Right lung (tissue), 5 donors: ENCODE results near the gene TMIGD2. TPM values are rescaled to one million over a fixed set of nuclear protein-coding genes. Genes with fewer than 3 reads are reported as not detected.
"Not testable (repeated sequence)": the region's sequence is repeated elsewhere in the genome, so short reads cannot be mapped to it uniquely, and the experiment has no call there.

Experiments
- DNase-seq, 2 donors: peaks; one replicate each; pipeline ENCODE4 v3.0.0-alpha.2; 2013
- polyA plus RNA-seq, 5 donors: library from polyadenylated mRNA; unstranded; fragments of 120-200 nt; gene quantifications; one replicate each; pipeline versions ENCODE4 v1.2.1 to v1.2.3, GENCODE V29; 2013; ENCODE audit warnings: inconsistent platforms in 1 of 5, low replicate concordance in 1 of 5; ENCODE audit not compliant: insufficient read length in 5 of 5, insufficient read depth in 1 of 5

TMIGD2 gene
- polyA plus RNA-seq, 5 donors = 0.37 to 0.63 (median 0.43) TPM

DNA sequence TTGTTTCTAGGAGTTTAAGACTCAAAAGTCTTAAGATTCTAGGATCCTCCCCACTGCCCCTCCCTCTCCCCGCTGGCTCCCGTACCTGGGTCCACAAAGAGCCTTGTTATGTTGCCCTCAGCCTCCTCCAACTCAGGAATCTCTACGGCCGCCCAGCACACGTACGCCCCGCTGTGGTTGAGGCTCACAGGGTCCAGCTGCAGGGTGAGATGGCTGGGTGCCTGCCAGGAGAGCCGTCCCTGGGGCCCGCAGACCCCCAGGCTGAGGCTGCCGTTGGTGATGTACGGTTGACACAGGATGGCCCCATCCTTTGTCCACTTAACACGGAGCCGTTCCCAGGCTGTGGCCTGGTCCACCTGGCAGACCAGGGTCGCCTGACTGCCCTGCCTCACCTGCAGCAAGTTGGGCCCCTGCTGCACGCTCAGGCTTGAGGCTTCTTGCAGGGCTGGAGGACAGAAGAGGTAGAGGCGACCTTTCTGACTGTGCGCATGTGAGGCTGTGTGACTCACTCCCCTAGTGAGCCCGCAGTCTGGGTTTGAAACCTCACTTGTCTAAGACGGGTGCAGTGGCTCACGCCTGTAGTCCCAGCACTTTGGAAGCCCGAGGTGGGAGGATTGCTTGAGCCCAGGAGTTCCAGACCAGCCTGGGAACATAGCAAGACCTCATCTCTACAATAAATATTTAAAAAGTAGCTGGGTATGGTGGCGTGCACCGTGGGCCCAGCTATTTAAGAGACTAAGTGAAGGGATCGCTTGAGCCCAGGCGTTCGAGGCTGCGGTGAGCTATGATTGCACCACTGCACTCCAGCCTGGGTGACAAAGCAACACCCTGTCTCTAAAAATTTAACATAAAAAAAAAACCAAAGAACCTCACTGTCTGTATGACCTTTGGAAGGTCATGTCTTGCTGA lies 4.0 kb downstream of the TMIGD2 start:
- no peak for DNase-seq

DNA sequence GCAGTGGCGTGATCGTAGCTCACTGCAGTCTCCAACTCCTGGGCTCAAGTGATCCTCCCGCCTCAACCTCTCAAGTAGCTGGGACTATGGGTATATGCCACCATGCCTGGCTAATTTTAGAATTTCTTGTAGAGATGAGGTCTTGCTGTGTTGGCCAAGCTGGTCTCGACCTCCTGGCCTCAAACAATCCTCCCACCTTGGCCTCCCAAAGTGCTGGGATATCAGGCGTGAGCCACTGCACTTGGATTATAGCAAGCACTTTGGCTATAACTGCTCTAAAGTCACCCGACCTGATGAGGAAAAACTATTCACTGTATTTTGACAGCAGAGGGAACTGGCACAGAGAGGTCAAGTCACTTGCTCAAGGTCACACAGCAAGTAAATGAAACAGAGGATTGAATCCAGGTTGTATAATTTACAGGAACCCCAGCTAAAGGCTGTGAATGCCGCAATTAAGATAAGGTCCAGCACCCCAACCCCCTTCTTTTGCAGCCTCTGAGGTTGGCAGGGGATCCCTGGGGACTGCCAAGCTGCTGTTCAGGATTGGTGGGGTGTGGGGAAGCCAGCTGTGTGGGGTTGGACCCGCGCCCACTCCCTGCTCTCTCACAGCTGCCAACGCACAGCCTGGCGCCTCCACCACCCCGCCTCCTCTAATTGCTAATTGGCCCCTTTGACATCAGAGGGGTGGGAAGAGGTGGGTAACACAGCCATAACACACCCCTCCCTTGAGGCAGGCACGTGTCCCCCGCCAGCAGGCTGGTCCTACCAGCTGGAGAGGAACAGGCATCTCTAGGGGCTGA lies 6.0 kb downstream of the TMIGD2 start:
- peak; percentile 29 to 37 for DNase-seq

GRCh38 chr19:4294389-4294788 lies 7.8 kb downstream of the TMIGD2 start:
- DNase-seq = no peak

DNA sequence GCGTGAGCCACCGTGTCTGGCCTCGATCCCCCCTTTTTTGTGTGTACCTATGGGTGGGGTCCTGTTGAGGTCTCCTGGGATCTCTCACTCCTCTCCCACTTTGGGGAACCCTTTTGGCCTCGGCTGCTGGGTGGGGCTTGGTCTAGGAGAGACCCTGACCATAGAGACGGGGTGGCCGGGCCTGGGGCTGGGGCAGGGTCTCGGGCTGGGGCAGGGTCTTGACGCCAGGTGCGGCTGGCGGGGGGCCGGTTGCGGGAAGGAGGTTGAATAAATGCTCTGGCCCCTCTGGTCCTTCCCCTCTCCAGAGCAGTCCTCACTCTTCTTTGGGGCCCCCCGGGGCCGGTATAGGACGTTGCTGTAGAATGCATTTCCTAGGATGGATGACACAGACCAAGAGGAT lies 9.7 kb downstream of the TMIGD2 start:
- DNase-seq = no peak

DNA sequence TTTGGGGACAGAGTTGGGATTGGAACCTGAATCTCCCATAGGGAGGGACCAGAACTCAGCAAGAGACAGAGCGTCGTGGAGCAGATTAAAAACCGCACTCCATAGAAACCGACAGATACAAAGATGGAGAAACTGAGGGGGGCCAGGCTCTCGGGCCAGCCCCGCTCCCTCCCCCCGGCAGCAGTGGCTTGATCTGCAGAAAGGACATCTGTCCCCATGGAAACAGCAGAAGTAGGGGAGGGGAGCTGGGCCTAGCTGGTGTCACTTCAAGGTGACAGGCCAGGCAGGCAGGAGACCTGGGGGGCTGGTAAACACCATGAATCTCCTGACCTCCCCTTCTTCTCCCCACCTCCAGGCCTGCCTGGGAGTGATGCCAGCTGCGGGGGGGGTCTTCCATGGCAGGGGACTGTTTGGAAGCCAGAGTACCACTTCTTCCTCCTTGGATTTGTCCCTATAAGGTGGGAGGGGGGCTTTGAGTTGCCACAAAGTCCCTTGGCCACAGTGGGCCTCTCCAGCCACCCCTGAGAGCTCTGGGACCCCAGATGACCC lies 10.9 kb downstream of the TMIGD2 start:
- DNase-seq = no peak

- DNase-seq = no peak
Observed at GRCh38 chr19:4288091-4288777, 14.0 kb downstream of the TMIGD2 start.

GRCh38 chr19:4286141-4286540 lies 16.0 kb downstream of the TMIGD2 start:
- not testable (repeated sequence) for DNase-seq

- DNase-seq = no peak
Observed at GRCh38 chr19:4284974-4285373, 17.2 kb downstream of the TMIGD2 start.

DNA sequence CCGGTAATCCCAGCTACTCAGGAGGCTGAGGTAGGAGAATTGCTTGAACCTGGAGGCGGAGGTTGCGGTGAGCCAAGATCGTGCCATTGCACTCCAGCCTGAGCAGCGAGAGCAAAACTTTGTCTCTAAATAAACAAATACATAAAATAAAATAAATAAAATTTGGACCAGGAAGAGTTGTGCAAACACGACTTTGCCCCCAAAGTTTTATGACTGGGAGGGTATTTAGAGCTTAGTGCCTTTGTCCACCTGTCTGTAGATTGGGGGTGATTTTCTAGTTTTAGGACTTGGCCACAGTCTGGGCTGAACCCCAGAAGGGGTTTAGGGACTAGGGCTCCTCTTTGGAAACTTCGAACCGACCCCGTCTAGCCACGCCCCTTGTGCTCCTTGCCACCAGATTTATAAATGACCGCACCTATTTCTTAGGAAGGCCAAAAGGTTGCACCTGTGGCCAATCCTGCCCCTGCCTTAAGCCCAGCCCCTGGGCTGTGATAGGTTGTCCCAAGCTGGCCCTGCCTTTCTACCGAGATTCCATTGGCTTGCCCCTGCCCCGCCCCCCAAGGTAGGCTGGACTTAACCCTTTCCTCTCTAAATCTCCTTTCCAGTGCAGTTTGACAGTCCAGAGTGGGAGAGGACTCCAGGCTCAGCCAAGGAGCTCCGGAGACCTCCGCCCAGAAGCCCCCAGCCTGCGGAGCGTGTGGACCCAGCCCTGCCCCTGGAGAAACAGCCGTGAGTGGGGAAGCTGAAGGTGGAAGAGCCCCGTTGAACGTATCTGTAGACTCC lies 17.8 kb downstream of the TMIGD2 start:
- DNase-seq = no peak

DNA sequence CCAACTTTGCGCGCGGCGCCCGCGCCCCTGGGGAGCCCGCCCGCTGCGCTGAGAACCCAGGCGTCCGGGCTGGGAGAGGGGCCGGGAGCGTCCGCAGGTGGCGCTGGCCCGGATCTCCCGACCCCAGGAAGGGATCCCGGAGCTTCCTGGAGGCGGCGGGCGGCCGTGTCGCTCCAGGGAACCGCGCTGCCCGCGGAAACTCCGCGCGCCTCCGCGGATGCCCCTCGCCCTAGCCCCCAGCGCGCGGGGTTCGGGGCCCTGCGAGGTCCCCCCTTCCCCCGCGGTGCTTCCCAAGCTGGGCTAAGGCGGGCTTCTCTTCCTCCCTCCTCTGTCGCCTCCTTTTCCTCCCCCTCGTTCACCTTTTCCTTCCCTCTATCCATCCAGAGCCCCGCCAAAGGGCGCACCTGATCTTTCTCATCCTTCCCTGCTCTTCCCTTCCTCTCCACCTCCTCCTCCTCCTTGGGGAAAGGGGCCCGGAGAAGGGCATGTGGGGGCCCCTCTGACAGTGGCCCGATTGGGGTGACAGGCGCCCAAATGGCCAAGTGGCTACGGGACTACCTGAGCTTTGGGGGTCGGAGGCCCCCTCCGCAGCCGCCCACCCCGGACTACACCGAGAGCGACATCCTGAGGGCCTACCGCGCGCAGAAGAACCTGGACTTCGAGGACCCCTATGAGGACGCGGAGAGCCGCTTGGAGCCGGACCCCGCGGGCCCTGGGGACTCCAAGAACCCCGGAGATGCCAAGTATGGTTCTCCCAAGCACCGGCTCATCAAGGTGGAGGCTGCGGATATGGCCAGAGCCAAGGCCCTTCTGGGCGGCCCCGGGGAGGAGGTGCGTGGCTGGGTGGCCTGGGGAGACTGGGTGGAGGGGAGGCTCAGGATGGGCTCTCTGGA lies 22.4 kb downstream of the TMIGD2 start:
- no peak for DNase-seq

DNA sequence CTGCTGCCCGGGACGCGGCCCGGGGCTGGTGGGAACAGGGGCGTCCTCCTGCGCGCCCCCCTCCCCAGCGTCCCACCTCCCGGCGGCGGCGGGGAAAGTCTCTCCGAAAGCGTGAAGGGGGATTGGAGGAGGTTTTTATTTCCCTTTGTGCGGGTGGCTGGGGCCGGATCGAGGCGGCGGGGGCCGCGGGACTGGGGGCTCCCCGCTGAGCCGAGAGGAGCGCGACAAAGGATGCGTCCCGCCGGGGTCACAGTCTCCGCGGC lies 23.0 kb downstream of the TMIGD2 start:
- DNase-seq = no peak

GRCh38 chr19:4278419-4279266 lies 23.5 kb downstream of the TMIGD2 start, which contains the start of gene SHD:
Gene SHD (plus strand): TSS chr19:4279266. CDS start chr19:4280064, 798 bp downstream.
- no peak for DNase-seq

- DNase-seq = no peak
Observed at GRCh38 chr19:4278010-4278409, 24.2 kb downstream of the TMIGD2 start.

- DNase-seq = no peak
Observed at GRCh38 chr19:4277191-4277696, 24.9 kb downstream of the TMIGD2 start.

- not testable (repeated sequence) for DNase-seq
Observed at GRCh38 chr19:4274321-4274686, 27.9 kb downstream of the TMIGD2 start.

- no peak for DNase-seq
Observed at GRCh38 chr19:4272894-4273293, 29.3 kb downstream of the TMIGD2 start.

GRCh38 chr19:4268816-4269430 lies 33.3 kb downstream of the TMIGD2 start:
- no peak for DNase-seq
